ENCODE results near the gene SIRT3.
"Not testable (repeated sequence)": the region's sequence is repeated elsewhere in the genome, so short reads cannot be mapped to it uniquely, and the experiment has no call there.

The SIRT3 gene

DNA sequence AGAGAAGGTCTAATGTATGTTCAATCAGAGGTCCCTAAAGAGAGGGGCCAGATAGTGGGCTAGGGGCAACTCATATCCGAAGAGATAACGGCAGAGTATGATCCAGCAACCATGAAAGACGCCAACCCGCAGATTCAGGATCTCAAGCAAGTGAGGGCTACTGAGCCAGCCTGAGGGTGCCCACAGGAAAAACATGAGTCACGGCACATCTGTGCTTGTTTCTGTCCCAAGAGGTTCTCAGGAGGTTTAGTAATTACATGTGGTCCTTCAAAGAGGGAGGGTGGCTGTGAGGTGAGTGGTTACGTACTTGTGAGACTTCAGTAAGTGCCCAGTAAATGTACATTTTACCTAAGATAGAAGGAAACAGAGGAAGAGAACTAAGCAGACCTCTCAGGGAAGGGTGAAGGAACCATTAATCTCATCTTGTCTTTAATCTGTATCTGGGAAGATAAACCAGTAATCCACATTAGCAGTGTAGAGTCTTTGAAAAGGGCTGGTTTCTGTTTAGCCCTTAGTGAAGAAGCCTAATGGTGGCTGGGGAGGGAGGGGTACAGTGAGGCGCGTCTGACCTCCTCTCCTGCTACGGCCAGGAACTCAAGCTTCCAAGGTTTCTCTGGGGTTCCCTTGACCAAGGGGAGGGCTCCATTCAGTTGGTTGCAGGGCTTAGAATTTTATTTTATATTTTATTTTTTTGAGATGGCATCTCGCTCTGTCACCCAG is 10.2 kb downstream of the SIRT3 start:
- H3K4me1 ChIP-seq (ENCODE audit: control insufficient read depth in 1 of 2, insufficient read depth in 2 of 2, low read length in 2 of 2) = no peaks in the 10 kb centered on the region
- H3K4me3 ChIP-seq (ENCODE audit: low read depth in 1 of 2, low read length in 2 of 2) = no peak overlapping the region
- no peak overlapping the region for H3K27ac ChIP-seq (ENCODE audit: low read depth, low read length)
- no peak overlapping the region for H3K9ac ChIP-seq (ENCODE audit: low read depth in 1 of 2, low read length in 2 of 2)
- peaks cover 0 to 22% of the 10 kb centered on the region in 2 donors for H3K36me3 ChIP-seq (ENCODE audit: control insufficient read depth in 1 of 2, insufficient read depth in 2 of 2, low read length in 2 of 2)
- no peaks in the 10 kb centered on the region for H3K27me3 ChIP-seq (ENCODE audit: control insufficient read depth in 1 of 2, insufficient read depth in 2 of 2, low read length in 2 of 2)
- no peaks in the 10 kb centered on the region for H3K9me3 ChIP-seq (ENCODE audit: control insufficient read depth in 1 of 2, low read length in 2 of 2)

DNA sequence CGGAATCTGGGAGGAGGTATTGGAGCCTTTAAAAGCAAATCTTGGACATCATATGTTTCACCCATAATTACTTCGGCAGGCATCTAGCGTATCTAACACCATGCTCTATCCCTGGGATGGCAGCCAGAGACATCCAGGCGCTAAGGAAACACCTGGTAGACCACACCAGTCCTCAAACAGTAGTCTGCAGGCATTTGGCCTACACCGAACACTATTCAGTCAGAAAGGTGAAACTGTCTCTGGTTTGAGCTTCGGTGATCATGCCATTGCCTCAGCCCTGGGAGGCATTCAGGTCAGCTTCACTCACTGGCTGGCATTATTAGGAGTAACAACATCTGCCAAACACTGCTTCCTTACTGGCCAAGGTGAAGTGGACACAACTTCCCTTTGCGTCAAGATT is 11.7 kb downstream of the SIRT3 start:
- Histone ChIP-seq H3K4me3 (ENCODE audit: low read depth in 1 of 2, low read length in 2 of 2) (no peak overlapping the region), H3K27me3 (ENCODE audit: control insufficient read depth in 1 of 2, insufficient read depth in 2 of 2, low read length in 2 of 2) (no peaks in the 10 kb centered on the region), H3K9me3 (ENCODE audit: control insufficient read depth in 1 of 2, low read length in 2 of 2) (no peaks in the 10 kb centered on the region), H3K27ac (ENCODE audit: low read depth, low read length) (no peak overlapping the region), H3K4me1 (ENCODE audit: control insufficient read depth in 1 of 2, insufficient read depth in 2 of 2, low read length in 2 of 2) (no peaks in the 10 kb centered on the region), H3K36me3 (ENCODE audit: control insufficient read depth in 1 of 2, insufficient read depth in 2 of 2, low read length in 2 of 2) (peaks cover 0 to 22% of the 10 kb centered on the region in 2 donors), H3K9ac (ENCODE audit: low read depth in 1 of 2, low read length in 2 of 2) (no peak overlapping the region)

DNA sequence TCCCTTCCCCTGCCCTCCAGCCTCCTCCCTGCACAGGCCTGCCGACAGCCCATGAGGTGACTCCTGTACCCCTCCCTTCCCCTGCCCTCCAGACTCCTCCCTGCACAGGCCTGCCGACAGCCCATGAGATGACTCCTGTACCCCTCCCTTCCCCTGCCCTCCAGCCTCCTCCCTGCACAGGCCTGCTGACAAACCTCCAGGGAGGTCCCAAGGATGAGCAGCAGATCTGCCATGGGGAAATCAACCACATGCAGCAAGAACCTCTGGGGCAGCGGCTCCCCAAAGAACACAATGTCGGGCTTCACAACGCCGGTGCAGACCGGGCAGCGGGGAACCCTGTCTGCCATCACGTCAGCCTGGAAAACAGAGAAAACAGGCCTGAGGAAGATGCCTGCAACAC is 12.3 kb downstream of the SIRT3 start:
- H3K4me3 ChIP-seq (ENCODE audit: low read depth in 1 of 2, low read length in 2 of 2) = no peak overlapping the region
- no peaks in the 10 kb centered on the region for H3K4me1 ChIP-seq (ENCODE audit: control insufficient read depth in 1 of 2, insufficient read depth in 2 of 2, low read length in 2 of 2)
- H3K9ac ChIP-seq (ENCODE audit: low read depth in 1 of 2, low read length in 2 of 2) = no peak overlapping the region
- H3K9me3 ChIP-seq (ENCODE audit: control insufficient read depth in 1 of 2, low read length in 2 of 2) = no peaks in the 10 kb centered on the region
- H3K27ac ChIP-seq (ENCODE audit: low read depth, low read length) = no peak overlapping the region
- no peaks in the 10 kb centered on the region for H3K27me3 ChIP-seq (ENCODE audit: control insufficient read depth in 1 of 2, insufficient read depth in 2 of 2, low read length in 2 of 2)
- H3K36me3 ChIP-seq (ENCODE audit: control insufficient read depth in 1 of 2, insufficient read depth in 2 of 2, low read length in 2 of 2) = peaks cover 0 to 27% of the 10 kb centered on the region in 2 donors

DNA sequence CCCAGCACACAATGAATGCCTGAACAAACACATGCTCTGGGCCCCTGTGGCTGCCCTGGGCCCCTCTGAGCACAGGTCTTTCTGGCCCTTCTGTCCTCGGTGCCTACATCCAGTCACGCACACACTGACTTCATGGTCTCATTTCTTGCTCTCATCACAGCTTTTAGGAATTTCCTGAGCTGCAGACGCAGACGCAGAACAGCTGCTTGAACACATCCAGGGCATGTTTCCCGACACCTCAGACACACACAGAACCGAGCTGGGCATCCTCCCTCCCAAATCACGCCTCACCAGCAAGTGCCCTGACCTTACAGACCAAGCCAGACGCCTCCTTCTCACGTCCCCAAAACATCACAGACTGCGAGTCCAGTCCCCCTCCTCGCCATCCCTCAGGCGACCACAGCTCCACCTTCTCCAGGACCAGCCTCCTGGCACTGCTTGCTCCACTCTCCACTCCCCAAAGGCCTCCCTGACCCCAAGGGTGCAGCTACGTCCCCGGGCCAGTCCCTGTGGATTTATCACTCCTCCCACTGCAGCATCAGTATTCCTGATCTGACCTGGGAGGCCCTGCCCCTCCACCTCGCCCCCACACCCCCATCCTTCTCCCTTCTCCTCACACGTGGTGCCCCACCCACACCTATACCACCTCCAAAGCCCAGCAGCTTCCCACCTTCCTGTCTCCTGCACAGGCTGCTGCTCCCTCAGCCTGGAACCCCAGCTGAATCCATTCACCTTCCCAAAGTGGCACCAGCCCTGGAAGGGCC is 12.9 kb downstream of the SIRT3 start:
- no peak overlapping the region for H3K9ac ChIP-seq (ENCODE audit: low read depth in 1 of 2, low read length in 2 of 2)
- no peaks in the 10 kb centered on the region for H3K4me1 ChIP-seq (ENCODE audit: control insufficient read depth in 1 of 2, insufficient read depth in 2 of 2, low read length in 2 of 2)
- H3K4me3 ChIP-seq (ENCODE audit: low read depth in 1 of 2, low read length in 2 of 2) = no peak overlapping the region
- no peak overlapping the region for H3K27ac ChIP-seq (ENCODE audit: low read depth, low read length)
- H3K36me3 ChIP-seq (ENCODE audit: control insufficient read depth in 1 of 2, insufficient read depth in 2 of 2, low read length in 2 of 2) = peaks cover 0 to 33% of the 10 kb centered on the region in 2 donors
- no peaks in the 10 kb centered on the region for H3K27me3 ChIP-seq (ENCODE audit: control insufficient read depth in 1 of 2, insufficient read depth in 2 of 2, low read length in 2 of 2)
- no peaks in the 10 kb centered on the region for H3K9me3 ChIP-seq (ENCODE audit: control insufficient read depth in 1 of 2, low read length in 2 of 2)

DNA sequence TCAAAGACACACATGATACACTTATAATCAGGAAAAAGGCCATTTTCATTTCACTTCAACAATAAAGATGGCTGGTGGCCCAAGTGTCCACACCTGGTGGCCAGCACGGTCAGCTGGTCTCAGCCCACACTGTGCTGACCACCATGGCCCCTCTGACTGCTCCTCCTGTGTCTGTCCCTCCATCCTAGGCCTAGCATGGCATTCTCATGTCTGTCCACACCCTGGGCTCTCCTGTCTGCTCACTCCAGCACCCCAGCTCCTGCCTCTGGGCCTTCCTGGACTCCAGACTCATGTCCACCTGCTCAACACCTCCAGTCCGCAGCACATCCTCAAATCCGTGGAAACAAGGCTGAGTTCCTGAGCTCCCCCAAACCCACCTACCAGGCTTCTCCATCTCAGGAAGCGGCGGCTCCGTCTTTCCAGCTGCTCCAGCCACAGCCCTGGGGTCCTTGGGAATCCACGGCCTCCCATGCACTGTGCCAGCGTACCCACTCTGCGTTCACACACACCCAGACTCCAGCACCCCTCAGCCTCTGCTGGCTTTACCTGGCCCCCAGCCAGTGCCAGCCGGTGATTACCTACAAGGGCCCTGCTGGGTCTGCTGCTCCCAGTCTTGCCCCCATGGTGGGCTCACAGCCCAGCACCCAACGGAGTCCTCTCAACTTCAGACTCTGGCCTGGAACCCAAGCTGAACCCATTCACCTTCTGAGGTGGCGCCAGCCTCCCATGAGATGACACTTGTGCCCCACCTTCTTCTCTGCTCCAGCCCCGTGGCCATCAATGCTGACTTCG is 13.9 kb downstream of the SIRT3 start:
- Histone ChIP-seq H3K4me3 (ENCODE audit: low read depth in 1 of 2, low read length in 2 of 2) (no peak overlapping the region), H3K9me3 (ENCODE audit: control insufficient read depth in 1 of 2, low read length in 2 of 2) (no peaks in the 10 kb centered on the region), H3K27me3 (ENCODE audit: control insufficient read depth in 1 of 2, insufficient read depth in 2 of 2, low read length in 2 of 2) (no peaks in the 10 kb centered on the region), H3K36me3 (ENCODE audit: control insufficient read depth in 1 of 2, insufficient read depth in 2 of 2, low read length in 2 of 2) (peaks cover 0 to 38% of the 10 kb centered on the region in 2 donors), H3K4me1 (ENCODE audit: control insufficient read depth in 1 of 2, insufficient read depth in 2 of 2, low read length in 2 of 2) (no peaks in the 10 kb centered on the region), H3K9ac (ENCODE audit: low read depth in 1 of 2, low read length in 2 of 2) (no peak overlapping the region), H3K27ac (ENCODE audit: low read depth, low read length) (no peak overlapping the region)

DNA sequence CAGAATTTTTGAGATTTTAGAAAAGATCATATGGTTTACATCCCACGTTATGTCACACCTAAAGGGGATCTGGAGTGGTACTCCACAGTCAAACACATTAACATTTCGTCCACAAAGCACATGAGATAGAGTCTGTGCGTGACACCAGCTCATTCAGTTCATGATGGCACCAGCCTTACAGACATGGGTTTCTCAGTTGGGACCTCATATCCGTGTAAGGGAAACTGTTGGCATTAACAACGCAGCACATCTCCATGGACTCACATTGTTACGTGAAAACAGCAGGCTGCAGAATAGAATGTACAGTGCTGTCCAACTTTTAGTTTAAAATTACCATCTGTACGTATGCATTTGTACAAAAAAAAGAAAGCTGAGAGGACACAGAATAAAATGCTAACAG is 14.6 kb downstream of the SIRT3 start:
- no peak overlapping the region for H3K9ac ChIP-seq (ENCODE audit: low read depth in 1 of 2, low read length in 2 of 2)
- H3K9me3 ChIP-seq (ENCODE audit: control insufficient read depth in 1 of 2, low read length in 2 of 2) = no peaks in the 10 kb centered on the region
- no peak overlapping the region for H3K4me3 ChIP-seq (ENCODE audit: low read depth in 1 of 2, low read length in 2 of 2)
- H3K27ac ChIP-seq (ENCODE audit: low read depth, low read length) = no peak overlapping the region
- no peaks in the 10 kb centered on the region for H3K4me1 ChIP-seq (ENCODE audit: control insufficient read depth in 1 of 2, insufficient read depth in 2 of 2, low read length in 2 of 2)
- H3K36me3 ChIP-seq (ENCODE audit: control insufficient read depth in 1 of 2, insufficient read depth in 2 of 2, low read length in 2 of 2) = peaks cover 0 to 38% of the 10 kb centered on the region in 2 donors
- no peaks in the 10 kb centered on the region for H3K27me3 ChIP-seq (ENCODE audit: control insufficient read depth in 1 of 2, insufficient read depth in 2 of 2, low read length in 2 of 2)

DNA sequence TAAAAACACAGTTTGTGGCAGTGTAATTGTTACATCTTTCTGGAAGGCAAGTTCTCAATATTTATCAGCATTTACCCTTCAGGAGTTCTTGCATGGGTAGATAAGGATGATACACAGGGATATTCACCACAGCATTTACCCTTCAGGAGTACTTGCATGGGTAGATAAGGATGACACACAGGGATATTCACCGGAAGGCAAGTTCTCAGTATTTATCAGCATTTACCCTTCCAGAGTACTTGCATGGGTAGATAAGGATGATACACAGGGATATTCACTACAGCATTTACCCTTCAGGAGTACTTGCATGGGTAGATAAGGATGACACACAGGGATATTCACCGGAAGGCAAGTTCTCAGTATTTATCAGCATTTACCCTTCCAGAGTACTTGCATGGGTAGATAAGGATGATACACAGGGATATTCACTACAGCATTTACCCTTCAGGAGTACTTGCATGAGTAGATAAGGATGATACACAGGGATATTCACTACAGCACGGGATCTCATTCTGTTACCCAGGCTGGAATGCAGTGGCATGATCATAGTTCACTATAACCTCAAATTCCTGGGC is 15.4 kb downstream of the SIRT3 start:
- H3K9me3 ChIP-seq (ENCODE audit: control insufficient read depth in 1 of 2, low read length in 2 of 2); H3K4me1 ChIP-seq (ENCODE audit: control insufficient read depth in 1 of 2, insufficient read depth in 2 of 2, low read length in 2 of 2); H3K27me3 ChIP-seq (ENCODE audit: control insufficient read depth in 1 of 2, insufficient read depth in 2 of 2, low read length in 2 of 2); H3K4me3 ChIP-seq (ENCODE audit: low read depth in 1 of 2, low read length in 2 of 2); H3K9ac ChIP-seq (ENCODE audit: low read depth in 1 of 2, low read length in 2 of 2); H3K27ac ChIP-seq (ENCODE audit: low read depth, low read length): not testable (repeated sequence)
- peaks cover under 1 to 44% of the 10 kb centered on the region in 2 donors for H3K36me3 ChIP-seq (ENCODE audit: control insufficient read depth in 1 of 2, insufficient read depth in 2 of 2, low read length in 2 of 2)

DNA sequence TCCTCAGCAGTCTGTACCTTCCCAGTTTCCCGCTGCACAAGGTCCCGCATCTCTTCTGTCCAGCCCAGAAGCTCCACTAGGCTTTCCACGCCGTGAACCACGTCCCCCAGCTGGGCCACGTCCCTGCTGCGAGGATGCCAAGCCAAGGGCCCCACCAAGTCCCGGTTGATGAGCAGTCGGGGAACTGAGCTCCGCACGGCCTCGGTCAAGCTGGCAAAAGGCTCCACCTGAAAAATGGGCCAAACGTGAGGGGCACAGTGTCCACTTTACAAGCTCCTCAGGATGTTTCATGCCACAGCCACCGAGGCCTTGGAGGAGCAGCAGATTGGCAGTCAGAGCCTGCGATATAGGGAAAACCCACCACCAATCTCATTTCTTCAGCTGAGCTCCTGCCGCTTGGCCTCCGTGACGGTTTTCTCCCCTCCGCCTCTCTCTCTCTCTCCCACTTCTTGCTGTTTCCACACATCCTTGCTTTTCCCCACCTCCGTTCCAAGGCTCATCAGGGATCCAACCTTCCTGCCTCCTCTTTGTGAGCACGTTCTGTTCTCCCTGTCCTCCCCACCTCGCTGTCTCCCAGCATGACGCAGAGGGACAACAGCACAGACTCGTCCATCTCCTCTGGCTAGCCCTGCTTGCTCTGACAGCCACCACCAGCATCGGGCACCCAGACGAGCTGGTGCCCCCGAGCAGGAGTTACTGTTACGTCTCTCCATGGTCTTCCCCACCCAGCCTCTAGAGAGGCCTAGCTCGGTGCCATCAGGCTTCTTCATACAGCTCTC is 17.1 kb downstream of the SIRT3 start:
- Histone ChIP-seq H3K27ac (ENCODE audit: low read depth, low read length) (no peak overlapping the region), H3K4me1 (ENCODE audit: control insufficient read depth in 1 of 2, insufficient read depth in 2 of 2, low read length in 2 of 2) (no peaks in the 10 kb centered on the region), H3K9me3 (ENCODE audit: control insufficient read depth in 1 of 2, low read length in 2 of 2) (no peaks in the 10 kb centered on the region), H3K36me3 (ENCODE audit: control insufficient read depth in 1 of 2, insufficient read depth in 2 of 2, low read length in 2 of 2) (peaks cover 15 to 60% of the 10 kb centered on the region in 2 donors), H3K27me3 (ENCODE audit: control insufficient read depth in 1 of 2, insufficient read depth in 2 of 2, low read length in 2 of 2) (no peaks in the 10 kb centered on the region), H3K9ac (ENCODE audit: low read depth in 1 of 2, low read length in 2 of 2) (no peak overlapping the region), H3K4me3 (ENCODE audit: low read depth in 1 of 2, low read length in 2 of 2) (no peak overlapping the region)

DNA sequence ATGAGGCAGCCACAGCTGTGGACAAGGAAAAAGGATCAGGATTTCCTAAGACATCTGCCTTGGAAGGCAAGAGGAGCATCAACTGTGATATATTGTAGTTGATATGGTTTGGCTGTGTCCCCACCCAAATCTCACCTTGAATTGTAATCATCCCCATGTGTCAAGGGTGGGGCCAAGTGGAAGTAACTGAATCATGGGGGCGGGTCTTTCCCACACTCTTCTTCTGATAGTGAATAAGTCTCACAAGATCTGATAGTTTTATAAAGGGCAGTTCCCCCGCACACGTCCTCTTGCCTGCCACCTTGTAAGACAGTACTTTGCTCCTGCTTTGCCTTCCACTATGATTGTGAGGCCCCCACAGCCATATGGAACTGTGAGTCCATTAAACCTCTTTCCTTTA is 18.4 kb downstream of the SIRT3 start:
- H3K9ac ChIP-seq (ENCODE audit: low read depth in 1 of 2, low read length in 2 of 2) = no peak overlapping the region
- H3K9me3 ChIP-seq (ENCODE audit: control insufficient read depth in 1 of 2, low read length in 2 of 2) = no peaks in the 10 kb centered on the region
- no peak overlapping the region for H3K4me3 ChIP-seq (ENCODE audit: low read depth in 1 of 2, low read length in 2 of 2)
- H3K4me1 ChIP-seq (ENCODE audit: control insufficient read depth in 1 of 2, insufficient read depth in 2 of 2, low read length in 2 of 2) = no peaks in the 10 kb centered on the region
- H3K36me3 ChIP-seq (ENCODE audit: control insufficient read depth in 1 of 2, insufficient read depth in 2 of 2, low read length in 2 of 2) = peaks cover 23 to 65% of the 10 kb centered on the region in 2 donors
- H3K27me3 ChIP-seq (ENCODE audit: control insufficient read depth in 1 of 2, insufficient read depth in 2 of 2, low read length in 2 of 2) = no peaks in the 10 kb centered on the region
- no peak overlapping the region for H3K27ac ChIP-seq (ENCODE audit: low read depth, low read length)
